Muscle of leg (tissue), 11 donors: ENCODE measurements around the gene RANBP9. TPM values are rescaled to one million over a fixed set of nuclear protein-coding genes. Genes with fewer than 3 reads are reported as not detected.

Experiments
- DNase-seq: peaks from one replicate; pipeline ENCODE4 v3.0.0; 2013
- H3K27ac ChIP-seq: one replicate; pipeline ENCODE4 v1.5.1; 2013; ENCODE audit warnings: mild to moderate bottlenecking, low read length, control low read depth
- H3K27me3 ChIP-seq: one replicate; pipeline ENCODE4 v1.6.1; 2013; ENCODE audit warnings: low read length; ENCODE audit not compliant: control insufficient read depth, insufficient read depth
- H3K36me3 ChIP-seq: one replicate; pipeline ENCODE4 v1.6.1; 2013; ENCODE audit warnings: low read length; ENCODE audit not compliant: control insufficient read depth, insufficient read depth
- H3K4me1 ChIP-seq: one replicate; pipeline ENCODE4 v1.6.1; 2013; ENCODE audit warnings: low read length; ENCODE audit not compliant: control insufficient read depth, insufficient read depth
- H3K4me3 ChIP-seq: one replicate; pipeline ENCODE4 v1.5.1; 2013; ENCODE audit warnings: low read length, control low read depth
- H3K9me3 ChIP-seq: replicated peaks from 2 replicates; pipeline ENCODE4 v1.6.1; 2013; ENCODE audit warnings: low read depth, low read length; ENCODE audit not compliant: control insufficient read depth
- WGBS: methylation state at CpG from one replicate; pipeline ENCODE4 v1.1.5; 2013; ENCODE audit warnings: missing lambda C conversion rate; ENCODE audit not compliant: insufficient coverage; 5-methylcytosine and 5-hydroxymethylcytosine counted together
- polyA plus RNA-seq, 8 donors: library from polyadenylated mRNA; unstranded; fragments of 120-200 nt; gene quantifications; one replicate each; pipeline versions ENCODE4 v1.2.1 to v1.2.3, GENCODE V29; 2013; ENCODE audit warnings: inconsistent platforms in 1 of 8, low replicate concordance in 1 of 8; ENCODE audit not compliant: insufficient read length in 8 of 8, insufficient read depth in 1 of 8
- total RNA-seq: library from RNA; stranded (reverse); fragments of 120-200 nt; gene quantifications from one replicate; pipeline ENCODE4 v1.2.4, GENCODE V29; 2013

RANBP9 gene
- total and polyA plus RNA-seq, 9 donors, result 23.4 to 35.6 (median 27.7) TPM

- no peaks in the 10 kb centered on the region for H3K27me3 ChIP-seq
- no peaks in the 10 kb centered on the region for H3K36me3 ChIP-seq
- DNase-seq, result no peak
- H3K4me3 ChIP-seq, result no peak overlapping the region
- H3K9me3 ChIP-seq, result peaks cover 7% of the 10 kb centered on the region
- no peak overlapping the region for H3K27ac ChIP-seq
- no peaks in the 10 kb centered on the region for H3K4me1 ChIP-seq
- no CpG with 5 or more reads among the region's 7 CpGs for WGBS
These were observed 30.2 kb downstream of the RANBP9 start for GRCh38 chr6:13681305-13682061.

GRCh38 chr6:13680448-13680968 lies 31.1 kb downstream of the RANBP9 start:
- no peak for DNase-seq
- H3K4me1 ChIP-seq, result no peaks in the 10 kb centered on the region
- WGBS, result 94% methylated on average over 3 of the region's 6 CpGs
- H3K27me3 ChIP-seq, result no peaks in the 10 kb centered on the region
- H3K27ac ChIP-seq, result no peak overlapping the region
- peaks cover 9% of the 10 kb centered on the region for H3K9me3 ChIP-seq
- H3K4me3 ChIP-seq, result no peak overlapping the region
- H3K36me3 ChIP-seq, result no peaks in the 10 kb centered on the region

- Histone ChIP-seq H3K27ac (no peak overlapping the region), H3K9me3 (peaks cover 9% of the 10 kb centered on the region), H3K4me1 (no peaks in the 10 kb centered on the region), H3K27me3 (no peaks in the 10 kb centered on the region), H3K36me3 (no peaks in the 10 kb centered on the region), H3K4me3 (no peak overlapping the region)
- no CpG with 5 or more reads among the region's 2 CpGs for WGBS
- DNase-seq, result no peak
These were observed 31.6 kb downstream of the RANBP9 start for GRCh38 chr6:13679996-13680395.

GRCh38 chr6:13678255-13678983 lies 33.2 kb downstream of the RANBP9 start:
- Histone ChIP-seq H3K4me3 (no peak overlapping the region), H3K4me1 (no peaks in the 10 kb centered on the region), H3K27me3 (no peaks in the 10 kb centered on the region), H3K36me3 (no peaks in the 10 kb centered on the region), H3K9me3 (peaks cover 9% of the 10 kb centered on the region), H3K27ac (no peak overlapping the region)
- 55% methylated on average over 3 of the region's 4 CpGs for WGBS
- no peak for DNase-seq

GRCh38 chr6:13677878-13678254 lies 33.8 kb downstream of the RANBP9 start:
- Histone ChIP-seq H3K9me3 (peaks cover 9% of the 10 kb centered on the region), H3K4me1 (no peaks in the 10 kb centered on the region), H3K4me3 (no peak overlapping the region), H3K27ac (no peak overlapping the region), H3K27me3 (no peaks in the 10 kb centered on the region), H3K36me3 (no peaks in the 10 kb centered on the region)
- no CpG with 5 or more reads among the region's 3 CpGs for WGBS
- no peak for DNase-seq

GRCh38 chr6:13676551-13677156 lies 35.0 kb downstream of the RANBP9 start:
- H3K4me3 ChIP-seq, result no peak overlapping the region
- H3K27ac ChIP-seq, result no peak overlapping the region
- no peaks in the 10 kb centered on the region for H3K36me3 ChIP-seq
- H3K9me3 ChIP-seq, result peaks cover 9% of the 10 kb centered on the region
- DNase-seq, result no peak
- no CpG with 5 or more reads among the region's 3 CpGs for WGBS
- no peaks in the 10 kb centered on the region for H3K27me3 ChIP-seq
- no peaks in the 10 kb centered on the region for H3K4me1 ChIP-seq

- no peak overlapping the region for H3K27ac ChIP-seq
- H3K36me3 ChIP-seq, result no peaks in the 10 kb centered on the region
- WGBS, result 100% methylated on average over 1 of the region's 2 CpGs
- H3K9me3 ChIP-seq, result peaks cover 9% of the 10 kb centered on the region
- DNase-seq, result no peak
- H3K4me3 ChIP-seq, result no peak overlapping the region
- no peaks in the 10 kb centered on the region for H3K4me1 ChIP-seq
- H3K27me3 ChIP-seq, result no peaks in the 10 kb centered on the region
These were observed 37.0 kb downstream of the RANBP9 start for GRCh38 chr6:13674533-13675190.

- Histone ChIP-seq H3K9me3 (peaks cover 9% of the 10 kb centered on the region), H3K36me3 (no peaks in the 10 kb centered on the region), H3K27ac (no peak overlapping the region), H3K4me3 (no peak overlapping the region), H3K27me3 (no peaks in the 10 kb centered on the region), H3K4me1 (no peaks in the 10 kb centered on the region)
- DNase-seq, result no peak
- 100% methylated on average over 1 of the region's 3 CpGs for WGBS
These were observed 37.7 kb downstream of the RANBP9 start for GRCh38 chr6:13673825-13674444.

GRCh38 chr6:13673368-13673767 lies 38.3 kb downstream of the RANBP9 start:
- no peak for DNase-seq
- H3K36me3 ChIP-seq, result no peaks in the 10 kb centered on the region
- no peaks in the 10 kb centered on the region for H3K4me1 ChIP-seq
- no peak overlapping the region for H3K27ac ChIP-seq
- H3K4me3 ChIP-seq, result no peak overlapping the region
- H3K27me3 ChIP-seq, result no peaks in the 10 kb centered on the region
- no CpG with 5 or more reads among the region's 1 CpG for WGBS
- H3K9me3 ChIP-seq, result peaks cover 9% of the 10 kb centered on the region
